CD4-positive, alpha-beta T cell treated with Interleukin-12 subunit alpha and Interleukin-12 subunit beta, for 1 hour (primary cell): ENCODE results near the gene ZSWIM5.
"Not testable (repeated sequence)": the region's sequence is repeated elsewhere in the genome, so short reads cannot be mapped to it uniquely, and the experiment has no call there.

ENCODE experiments used
- DNase-seq: peaks from one replicate; pipeline ENCODE4 v3.0.0-alpha.2; 2020

Gene ZSWIM5

GRCh38 chr1:44999232-44999631, 207.2 kb downstream of the ZSWIM5 start:
- no peak for DNase-seq

- no peak for DNase-seq
Measured at GRCh38 chr1:44995467-44996238, 210.8 kb downstream of the ZSWIM5 start.

- no peak for DNase-seq
Measured at GRCh38 chr1:44994309-44994898, 212.0 kb downstream of the ZSWIM5 start.

- DNase-seq = no peak
Measured at GRCh38 chr1:44988531-44989156, 217.8 kb downstream of the ZSWIM5 start.

- no peak for DNase-seq
Measured at GRCh38 chr1:44985747-44986359, 220.6 kb downstream of the ZSWIM5 start.

GRCh38 chr1:44977372-44977771, 229.0 kb downstream of the ZSWIM5 start:
- not testable (repeated sequence) for DNase-seq

GRCh38 chr1:44976252-44976651, 230.2 kb downstream of the ZSWIM5 start:
- no peak for DNase-seq

- no peak for DNase-seq
Measured at GRCh38 chr1:44973645-44974044, 232.8 kb downstream of the ZSWIM5 start.

- DNase-seq = no peak
Measured at GRCh38 chr1:44970317-44970716, 236.1 kb downstream of the ZSWIM5 start.
